C4-2B (cell line): ENCODE results near the gene LMAN2L.

Source experiments
- ZFX ChIP-seq: fragments of 450-650 bp; IDR thresholded peaks from 2 replicates; pipeline ENCODE4 v1.6.1; 2017
- TF ChIP-seq, protein P1 (sequence below): fragments of 450-650 bp; conservative IDR thresholded peaks from 2 replicates; pipeline ENCODE4 v1.5.1; 2017; ENCODE audit warnings: mild to moderate bottlenecking

- TF ChIP-seq, protein P1, sequence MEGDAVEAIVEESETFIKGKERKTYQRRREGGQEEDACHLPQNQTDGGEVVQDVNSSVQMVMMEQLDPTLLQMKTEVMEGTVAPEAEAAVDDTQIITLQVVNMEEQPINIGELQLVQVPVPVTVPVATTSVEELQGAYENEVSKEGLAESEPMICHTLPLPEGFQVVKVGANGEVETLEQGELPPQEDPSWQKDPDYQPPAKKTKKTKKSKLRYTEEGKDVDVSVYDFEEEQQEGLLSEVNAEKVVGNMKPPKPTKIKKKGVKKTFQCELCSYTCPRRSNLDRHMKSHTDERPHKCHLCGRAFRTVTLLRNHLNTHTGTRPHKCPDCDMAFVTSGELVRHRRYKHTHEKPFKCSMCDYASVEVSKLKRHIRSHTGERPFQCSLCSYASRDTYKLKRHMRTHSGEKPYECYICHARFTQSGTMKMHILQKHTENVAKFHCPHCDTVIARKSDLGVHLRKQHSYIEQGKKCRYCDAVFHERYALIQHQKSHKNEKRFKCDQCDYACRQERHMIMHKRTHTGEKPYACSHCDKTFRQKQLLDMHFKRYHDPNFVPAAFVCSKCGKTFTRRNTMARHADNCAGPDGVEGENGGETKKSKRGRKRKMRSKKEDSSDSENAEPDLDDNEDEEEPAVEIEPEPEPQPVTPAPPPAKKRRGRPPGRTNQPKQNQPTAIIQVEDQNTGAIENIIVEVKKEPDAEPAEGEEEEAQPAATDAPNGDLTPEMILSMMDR, result no peak
- no peak for TF ChIP-seq ZFX
Observed at GRCh38 chr2:96693286-96694200, 46.3 kb downstream of the LMAN2L start.
